GM12892 (cell line): Measurements from ENCODE around the gene CNTFR.

Source experiments
- DNase-seq: peaks from one replicate; pipeline ENCODE4 v3.0.0; 2011; ENCODE audit not compliant: insufficient read length
- FAIRE-seq: peaks from 2 replicates; lab custom pipeline; 2011; peaks lifted over from hg19 to GRCh38; lab: Jason Lieb, UNC
- POLR2A ChIP-seq: IDR thresholded peaks from 2 replicates; pipeline ENCODE4 v1.6.1; 2011; ENCODE audit warnings: low read depth, low read length, control low read depth
- POLR2AphosphoS5 ChIP-seq: IDR thresholded peaks from 2 replicates; pipeline ENCODE4 v1.6.1; 2011; ENCODE audit warnings: low read depth, low read length, control low read depth
- TAF1 ChIP-seq: IDR thresholded peaks from 2 replicates; pipeline ENCODE4 v1.6.1; 2011; ENCODE audit warnings: low read depth, mild to moderate bottlenecking, control low read depth, low read length, borderline replicate concordance

CNTFR gene

GRCh38 chr9:34629491-34629808 lies 39.9 kb upstream of the CNTFR start:
- TF ChIP-seq POLR2AphosphoS5 (no peak), TAF1 (no peak), POLR2A (no peak)
- DNase-seq (no peak), FAIRE-seq (no peak)

GRCh38 chr9:34628656-34629490 lies 39.3 kb upstream of the CNTFR start, which contains the start of gene ARID3C:
ARID3C (minus strand) TSS chr9:34629066; CDS start chr9:34628014, 1,052 bp downstream.
- no peak for TF ChIP-seq POLR2AphosphoS5
- no peak for TF ChIP-seq TAF1
- TF ChIP-seq POLR2A = no peak
- FAIRE-seq (peak; percentile 21), DNase-seq (no peak)

GRCh38 chr9:34627716-34628655 lies 38.5 kb upstream of the CNTFR start:
- DNase-seq = no peak
- no peak for FAIRE-seq
- TF ChIP-seq POLR2A (no peak), TAF1 (no peak), POLR2AphosphoS5 (no peak)

GRCh38 chr9:34625186-34625486 lies 35.6 kb upstream of the CNTFR start:
- FAIRE-seq (no peak), DNase-seq (no peak)
- no peak for TF ChIP-seq POLR2A
- TF ChIP-seq POLR2AphosphoS5 = no peak
- no peak for TF ChIP-seq TAF1

- DNase-seq = no peak
- TF ChIP-seq TAF1 = no peak
- TF ChIP-seq POLR2AphosphoS5 = no peak
- TF ChIP-seq POLR2A = no peak
- no peak for FAIRE-seq
These were observed 35.1 kb upstream of the CNTFR start for GRCh38 chr9:34624475-34625185.

- TF ChIP-seq POLR2A (no peak), TAF1 (no peak), POLR2AphosphoS5 (no peak)
- DNase-seq (no peak), FAIRE-seq (no peak)
These were observed 34.1 kb upstream of the CNTFR start for GRCh38 chr9:34623374-34624235.

- DNase-seq = peak; percentile 97
- peak; percentile 98 for FAIRE-seq
- TF ChIP-seq POLR2AphosphoS5 (peak; percentile 55; the same call in 1 of the 2 replicates), POLR2A (peak; percentile 72; the same call in 1 of the 2 replicates), TAF1 (peak; percentile 61; the same call in 1 of the 2 replicates)
These were observed 30.8 kb upstream of the CNTFR start, which contains the start of gene DCTN3 for GRCh38 chr9:34620061-34620994. DCTN3 (minus strand) TSS chr9:34620495; CDS start chr9:34620464, 31 bp downstream.

GRCh38 chr9:34615132-34615531 lies 25.6 kb upstream of the CNTFR start:
- DNase-seq (no peak), FAIRE-seq (no peak)
- TF ChIP-seq POLR2A (no peak), TAF1 (no peak), POLR2AphosphoS5 (no peak)

- DNase-seq (no peak), FAIRE-seq (peak; percentile 89)
- no peak for TF ChIP-seq POLR2A
- no peak for TF ChIP-seq POLR2AphosphoS5
- TF ChIP-seq TAF1 = no peak
These were observed 23.4 kb upstream of the CNTFR start for GRCh38 chr9:34612788-34613390.
